ENCODE results near the gene C6orf15.

Gene C6orf15

DNA sequence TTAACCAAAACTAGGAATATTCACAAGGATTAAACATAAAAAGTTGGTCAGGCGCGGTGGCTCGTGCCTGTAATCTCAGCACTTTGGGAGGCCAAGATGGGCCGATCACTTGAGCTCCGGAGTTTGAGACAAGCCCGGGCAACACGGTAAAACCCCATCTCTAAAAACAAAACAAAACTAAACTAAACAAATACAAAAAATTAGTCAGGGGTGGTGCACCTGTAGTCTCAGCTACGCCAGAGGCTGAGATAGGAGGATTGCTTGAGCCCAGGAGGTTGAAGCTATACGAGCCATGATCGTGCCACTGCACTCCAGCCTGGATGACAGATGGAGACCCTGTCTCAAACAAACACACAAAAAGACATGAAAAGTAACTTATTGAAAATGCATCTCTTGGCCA is 23.3 kb upstream of the C6orf15 start:
- in situ Hi-C loops (cut with MboI; ENCODE audit: low sequenced_read_pairs, unreplicated experiment) = loop anchor here (5.0 kb wide), 2 partner anchors 57 to 232 kb away; no protein-coding TSS in a partner anchor
- no peak for DNase-seq (ENCODE audit: low spot score)
- TF ChIP-seq, protein P1, sequence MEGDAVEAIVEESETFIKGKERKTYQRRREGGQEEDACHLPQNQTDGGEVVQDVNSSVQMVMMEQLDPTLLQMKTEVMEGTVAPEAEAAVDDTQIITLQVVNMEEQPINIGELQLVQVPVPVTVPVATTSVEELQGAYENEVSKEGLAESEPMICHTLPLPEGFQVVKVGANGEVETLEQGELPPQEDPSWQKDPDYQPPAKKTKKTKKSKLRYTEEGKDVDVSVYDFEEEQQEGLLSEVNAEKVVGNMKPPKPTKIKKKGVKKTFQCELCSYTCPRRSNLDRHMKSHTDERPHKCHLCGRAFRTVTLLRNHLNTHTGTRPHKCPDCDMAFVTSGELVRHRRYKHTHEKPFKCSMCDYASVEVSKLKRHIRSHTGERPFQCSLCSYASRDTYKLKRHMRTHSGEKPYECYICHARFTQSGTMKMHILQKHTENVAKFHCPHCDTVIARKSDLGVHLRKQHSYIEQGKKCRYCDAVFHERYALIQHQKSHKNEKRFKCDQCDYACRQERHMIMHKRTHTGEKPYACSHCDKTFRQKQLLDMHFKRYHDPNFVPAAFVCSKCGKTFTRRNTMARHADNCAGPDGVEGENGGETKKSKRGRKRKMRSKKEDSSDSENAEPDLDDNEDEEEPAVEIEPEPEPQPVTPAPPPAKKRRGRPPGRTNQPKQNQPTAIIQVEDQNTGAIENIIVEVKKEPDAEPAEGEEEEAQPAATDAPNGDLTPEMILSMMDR (IDR thresholded peaks at IDR 0.05; ENCODE audit: borderline replicate concordance, control extremely low read depth, extremely low read depth, insufficient read depth, missing control alignments) = no peak

DNA sequence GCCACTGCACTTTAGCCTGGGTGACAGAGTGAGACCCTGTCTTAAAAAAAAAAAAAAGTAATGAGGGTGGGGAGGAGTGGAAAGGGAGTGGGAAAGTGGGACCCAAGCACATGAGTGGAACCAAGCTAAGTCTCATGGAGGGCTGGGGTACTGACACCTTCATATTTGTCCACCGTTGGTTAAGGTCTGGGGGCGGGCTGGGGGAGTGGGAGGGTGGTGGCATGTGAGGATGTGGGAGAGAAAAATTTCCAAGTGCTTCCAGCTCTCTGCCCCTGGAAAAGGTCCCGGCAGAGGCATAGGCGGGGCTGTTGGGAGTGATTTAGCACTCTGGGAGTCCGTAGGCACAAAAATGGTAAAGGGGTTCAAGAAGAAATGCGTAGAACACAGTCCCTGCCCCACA is 20.4 kb upstream of the C6orf15 start:
- in situ Hi-C loops (cut with MboI; ENCODE audit: low sequenced_read_pairs, unreplicated experiment) = no loop called here
- no peak for DNase-seq (ENCODE audit: low spot score)

DNA sequence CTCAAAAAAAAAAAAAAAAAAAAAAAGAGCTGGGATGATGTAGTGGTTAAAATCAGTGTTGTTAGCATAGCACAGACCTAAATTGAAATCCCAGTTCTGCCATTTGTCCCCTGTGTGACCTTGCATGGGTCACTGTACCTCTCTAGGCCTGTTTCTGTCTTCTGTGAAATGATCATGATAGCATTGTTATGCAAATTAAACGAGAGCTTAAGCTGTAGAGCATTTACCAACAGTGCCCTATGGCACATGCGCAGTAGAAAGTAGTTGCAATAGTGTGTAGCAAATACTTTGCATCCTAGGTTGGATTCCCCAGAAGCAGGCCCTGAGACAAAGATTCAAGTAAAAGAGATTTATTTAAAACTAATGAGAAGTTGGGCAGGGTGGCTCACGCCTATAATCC is 19.2 kb upstream of the C6orf15 start:
- in situ Hi-C loops (cut with MboI; ENCODE audit: low sequenced_read_pairs, unreplicated experiment) = no loop called here
- TF ChIP-seq, protein P1 (IDR thresholded peaks at IDR 0.05; ENCODE audit: borderline replicate concordance, control extremely low read depth, extremely low read depth, insufficient read depth, missing control alignments) = no peak
- DNase-seq (ENCODE audit: low spot score) = no peak

More for the DNA sequence above, 20.4 kb upstream of the C6orf15 start:
- TF ChIP-seq, protein P1 (IDR thresholded peaks at IDR 0.05; ENCODE audit: borderline replicate concordance, control extremely low read depth, extremely low read depth, insufficient read depth, missing control alignments) = no peak

DNA sequence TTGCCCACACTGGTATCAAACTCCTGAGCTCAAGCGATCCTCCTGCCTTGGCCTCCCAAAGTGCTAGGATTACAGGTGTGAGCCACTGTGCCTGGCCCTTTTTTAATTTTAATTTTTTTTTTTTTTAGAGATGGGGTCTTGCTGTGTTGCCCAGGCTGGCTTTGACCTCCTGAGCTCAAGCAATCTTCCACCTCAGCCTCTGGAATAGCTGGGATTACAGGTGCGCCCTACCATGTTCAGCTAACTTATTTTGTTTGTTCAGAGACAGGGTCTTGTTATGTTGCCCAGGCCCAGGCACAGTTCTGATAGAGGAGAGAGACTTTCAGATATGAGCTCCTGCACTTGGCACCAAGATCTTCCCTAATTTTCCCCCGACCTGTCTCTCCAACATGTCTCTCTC is 18.4 kb upstream of the C6orf15 start:
- TF ChIP-seq, protein P1 (IDR thresholded peaks at IDR 0.05; ENCODE audit: borderline replicate concordance, control extremely low read depth, extremely low read depth, insufficient read depth, missing control alignments) = no peak
- DNase-seq (ENCODE audit: low spot score) = no peak
- in situ Hi-C loops (cut with MboI; ENCODE audit: low sequenced_read_pairs, unreplicated experiment) = no loop called here

DNA sequence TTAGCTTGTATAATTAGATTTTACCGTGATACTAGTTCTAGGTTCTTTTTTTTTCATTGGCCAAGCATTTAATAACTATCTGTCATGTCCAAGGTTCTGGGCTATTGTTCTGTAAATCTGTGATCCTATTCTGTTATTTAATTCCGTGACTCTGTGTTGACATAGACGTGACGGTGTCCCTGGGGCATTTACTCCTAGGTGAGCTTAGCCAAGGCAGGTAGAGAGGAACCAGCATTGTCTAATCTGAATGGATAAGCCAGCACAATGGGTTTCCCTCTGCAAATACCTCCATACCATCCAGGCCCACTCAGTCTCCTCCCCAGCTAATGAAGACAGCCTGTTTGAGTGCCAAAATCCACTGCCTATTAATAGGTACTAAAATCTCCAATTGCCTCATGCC is 16.8 kb upstream of the C6orf15 start:
- TF ChIP-seq, protein P1 (IDR thresholded peaks at IDR 0.05; ENCODE audit: borderline replicate concordance, control extremely low read depth, extremely low read depth, insufficient read depth, missing control alignments) = no peak
- in situ Hi-C loops (cut with MboI; ENCODE audit: low sequenced_read_pairs, unreplicated experiment) = no loop called here
- DNase-seq (ENCODE audit: low spot score) = no peak

DNA sequence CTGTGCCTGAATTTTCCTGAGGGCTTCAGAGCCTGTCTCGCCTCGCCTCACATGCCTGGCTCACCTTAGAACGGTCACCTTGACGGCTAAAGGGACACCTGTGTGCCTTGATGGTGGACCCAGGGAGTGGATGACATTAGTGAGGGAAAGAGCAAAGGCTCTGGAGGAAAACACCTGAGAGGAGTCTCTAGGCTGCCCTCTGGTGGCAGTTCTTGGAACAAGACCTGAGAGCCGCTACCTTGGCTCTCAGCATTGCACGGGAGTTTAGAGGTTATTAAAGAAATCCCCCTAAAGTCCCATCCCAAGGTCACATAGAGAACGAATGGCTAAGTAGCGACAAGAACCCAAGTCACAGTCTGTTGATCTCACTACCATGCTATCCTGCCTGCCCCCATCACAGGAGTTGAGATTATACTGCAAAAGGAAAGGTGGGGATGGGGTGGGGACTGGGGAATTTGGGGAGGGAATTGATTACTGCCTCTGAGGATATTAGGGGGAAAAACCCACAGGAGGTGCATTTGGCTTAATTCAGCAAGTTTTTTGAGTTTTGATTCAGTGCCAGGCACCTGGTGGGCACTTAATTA is 15.8 kb upstream of the C6orf15 start:
- in situ Hi-C loops (cut with MboI; ENCODE audit: low sequenced_read_pairs, unreplicated experiment) = no loop called here
- TF ChIP-seq, protein P1 (IDR thresholded peaks at IDR 0.05; ENCODE audit: borderline replicate concordance, control extremely low read depth, extremely low read depth, insufficient read depth, missing control alignments) = peak; percentile 80
- DNase-seq (ENCODE audit: low spot score) = peak; percentile 82

Data from GM13976 (cell line).